NT2/D1 (cell line): ENCODE data around the gene METAP1.
"Not testable (repeated sequence)": the region's sequence is repeated elsewhere in the genome, so short reads cannot be mapped to it uniquely, and the experiment has no call there.

Source experiments
- DNase-seq: peaks from one replicate; pipeline ENCODE4 v3.0.0-alpha.2; 2011; ENCODE audit warnings: low read depth, low spot score
- H3K27me3 ChIP-seq: 2 replicates; pipeline ENCODE4 v1.6.0; 2011; ENCODE audit warnings: mild to moderate bottlenecking; ENCODE audit not compliant: insufficient read length, insufficient read depth
- H3K36me3 ChIP-seq: 2 replicates; pipeline ENCODE4 v1.6.1; 2011; ENCODE audit warnings: mild to moderate bottlenecking, low read length, mixed read lengths; ENCODE audit not compliant: insufficient read depth, insufficient read length
- H3K4me1 ChIP-seq: 2 replicates; pipeline ENCODE4 v1.5.1; 2011; ENCODE audit not compliant: insufficient read depth, insufficient read length
- H3K4me3 ChIP-seq: 2 replicates; pipeline ENCODE4 v1.5.1; 2011; ENCODE audit warnings: low read depth; ENCODE audit not compliant: insufficient read length
- H3K9ac ChIP-seq: 2 replicates; pipeline ENCODE4 v1.6.0; 2011; ENCODE audit warnings: low read depth; ENCODE audit not compliant: insufficient read length
- H3K9me3 ChIP-seq: 2 replicates; pipeline ENCODE4 v1.5.1; 2011; ENCODE audit warnings: mild to moderate bottlenecking, low read length; ENCODE audit not compliant: insufficient read depth
- SUZ12 ChIP-seq: IDR thresholded peaks from 2 replicates; pipeline ENCODE4 v1.6.1; 2011; ENCODE audit not compliant: insufficient read length, insufficient read depth; ENCODE audit errors: extremely low read depth
- YY1 ChIP-seq: IDR thresholded peaks from 2 replicates; pipeline ENCODE4 v1.6.1; 2011; ENCODE audit not compliant: insufficient read length, insufficient read depth
- ZNF274 ChIP-seq: IDR thresholded peaks from 2 replicates; pipeline ENCODE4 v1.6.1; 2011; ENCODE audit warnings: mild to moderate bottlenecking, low read depth, low read length

METAP1 gene

DNA sequence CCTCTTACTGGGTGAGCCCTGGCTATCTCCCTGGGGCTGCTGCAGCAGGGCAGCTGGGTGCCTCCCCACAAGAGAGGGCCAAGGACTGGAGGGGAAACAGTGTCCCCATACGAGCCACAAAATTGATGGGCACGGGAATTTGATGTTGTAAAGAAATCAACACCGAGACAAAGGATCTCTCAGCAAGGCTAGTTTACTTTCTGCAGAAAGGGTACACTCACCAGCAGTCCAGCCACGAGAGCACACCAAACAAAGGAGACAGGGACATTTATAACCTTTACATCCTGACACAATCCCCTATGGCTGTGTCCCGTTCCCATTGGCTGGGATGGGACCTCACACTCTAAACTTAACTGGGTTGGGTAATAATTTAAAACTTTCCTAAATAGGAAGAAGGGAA lies 25.9 kb downstream of the METAP1 start:
- peaks cover 7% of the 10 kb centered on the region for H3K36me3 ChIP-seq
- H3K4me3 ChIP-seq = no peak overlapping the region
- H3K4me1 ChIP-seq = no peaks in the 10 kb centered on the region
- H3K9me3 ChIP-seq = peaks cover 47% of the 10 kb centered on the region; the same call in 1 of the 2 replicates
- H3K9ac ChIP-seq = no peak overlapping the region
- no peaks in the 10 kb centered on the region for H3K27me3 ChIP-seq
- TF ChIP-seq ZNF274 = no peak
- no peak for TF ChIP-seq SUZ12
- TF ChIP-seq YY1 = no peak
- DNase-seq = no peak

DNA sequence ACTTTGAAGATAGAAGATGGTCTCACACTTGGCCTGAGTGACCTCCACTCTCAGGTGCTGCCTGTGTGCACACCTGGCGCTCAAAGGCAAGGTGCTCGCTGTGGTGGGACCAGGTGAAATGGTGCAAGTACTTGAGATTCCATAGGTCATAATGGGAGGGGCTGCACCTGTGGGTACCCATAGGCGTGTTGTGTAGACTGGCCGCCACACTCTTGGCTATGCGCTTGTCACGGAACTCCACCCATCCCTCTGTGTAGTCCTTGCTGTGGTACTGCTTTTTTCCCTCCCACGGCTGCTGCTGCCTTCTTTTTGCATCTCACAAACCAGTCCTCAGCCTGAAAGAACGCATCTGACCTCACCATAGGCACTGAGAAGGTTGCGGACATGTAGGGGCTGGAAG lies 27.0 kb downstream of the METAP1 start:
- no peak for TF ChIP-seq SUZ12
- Histone ChIP-seq H3K9me3 (peaks cover 47% of the 10 kb centered on the region; the same call in 1 of the 2 replicates), H3K36me3 (peaks cover 7% of the 10 kb centered on the region), H3K9ac (no peak overlapping the region), H3K4me1 (no peaks in the 10 kb centered on the region), H3K4me3 (no peak overlapping the region), H3K27me3 (no peaks in the 10 kb centered on the region)
- no peak for DNase-seq

DNA sequence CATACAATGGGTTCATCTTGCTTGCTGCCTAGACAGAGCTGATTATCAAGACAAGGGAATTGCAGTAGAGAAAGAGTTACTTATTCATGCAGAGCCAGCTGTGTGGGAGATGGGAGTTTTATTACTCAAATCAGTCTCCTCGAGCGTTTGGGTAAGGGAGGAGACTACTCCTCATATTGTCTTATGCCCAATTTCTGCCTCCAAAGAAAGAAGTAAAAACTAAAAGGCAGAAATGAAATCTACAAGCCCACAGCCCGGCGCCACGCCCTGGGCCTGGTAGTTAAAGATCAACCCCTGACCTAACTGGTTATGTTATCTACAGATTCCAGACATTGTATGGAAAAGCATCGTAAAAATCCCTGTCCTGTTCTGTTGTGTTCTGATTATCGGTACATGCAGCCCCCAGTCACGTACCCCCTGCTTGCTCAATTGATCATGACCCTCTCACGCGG lies 28.3 kb downstream of the METAP1 start:
- not testable (repeated sequence) for DNase-seq, H3K9ac ChIP-seq, H3K4me1 ChIP-seq, H3K36me3 ChIP-seq, H3K4me3 ChIP-seq, H3K27me3 ChIP-seq
- peaks cover 42% of the 10 kb centered on the region; the same call in 1 of the 2 replicates for H3K9me3 ChIP-seq

DNA sequence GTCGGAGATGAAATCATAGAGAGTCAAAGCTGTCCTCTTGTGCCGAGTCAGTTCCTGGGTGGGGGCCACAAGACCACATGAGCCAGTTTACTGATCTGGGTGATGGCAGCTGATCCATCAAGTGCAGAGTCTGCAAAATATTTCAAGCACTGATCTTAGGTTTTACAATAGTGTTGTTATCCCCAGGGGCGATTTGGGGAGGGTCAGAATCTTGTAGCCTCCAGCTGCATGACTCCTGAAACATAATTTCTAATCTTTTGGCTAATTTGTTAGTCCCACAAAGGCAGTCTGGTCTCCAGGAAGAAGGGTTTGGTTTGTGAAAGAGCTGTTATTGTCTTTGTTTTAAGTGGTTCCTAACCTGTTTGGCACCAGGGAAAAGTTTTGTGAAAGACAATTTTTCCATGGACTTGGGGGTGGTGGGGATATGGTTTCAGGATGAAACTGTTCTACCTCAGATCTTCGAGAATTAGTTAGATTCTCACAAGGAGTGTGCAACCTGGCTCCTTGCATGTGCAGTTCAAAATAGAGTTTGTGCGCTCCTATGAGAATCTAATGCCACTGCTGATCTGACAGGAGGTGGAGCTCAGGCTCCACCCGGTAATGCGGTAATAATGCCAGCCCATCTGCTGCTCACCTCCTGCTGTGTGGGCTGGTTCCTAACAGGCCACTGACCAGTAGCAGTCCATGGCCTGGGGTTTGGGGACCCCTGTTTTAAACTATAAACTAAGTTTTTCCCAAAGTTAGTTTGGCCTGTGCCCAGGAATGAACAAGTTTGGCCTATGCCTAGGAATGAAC lies 29.2 kb downstream of the METAP1 start:
- peaks cover 7% of the 10 kb centered on the region for H3K36me3 ChIP-seq
- no peaks in the 10 kb centered on the region for H3K4me1 ChIP-seq
- TF ChIP-seq SUZ12 (no peak), ZNF274 (no peak), YY1 (no peak)
- no peak overlapping the region for H3K9ac ChIP-seq
- H3K4me3 ChIP-seq = no peak overlapping the region
- DNase-seq = no peak
- H3K9me3 ChIP-seq = peaks cover 33% of the 10 kb centered on the region; the same call in 1 of the 2 replicates
- no peaks in the 10 kb centered on the region for H3K27me3 ChIP-seq

DNA sequence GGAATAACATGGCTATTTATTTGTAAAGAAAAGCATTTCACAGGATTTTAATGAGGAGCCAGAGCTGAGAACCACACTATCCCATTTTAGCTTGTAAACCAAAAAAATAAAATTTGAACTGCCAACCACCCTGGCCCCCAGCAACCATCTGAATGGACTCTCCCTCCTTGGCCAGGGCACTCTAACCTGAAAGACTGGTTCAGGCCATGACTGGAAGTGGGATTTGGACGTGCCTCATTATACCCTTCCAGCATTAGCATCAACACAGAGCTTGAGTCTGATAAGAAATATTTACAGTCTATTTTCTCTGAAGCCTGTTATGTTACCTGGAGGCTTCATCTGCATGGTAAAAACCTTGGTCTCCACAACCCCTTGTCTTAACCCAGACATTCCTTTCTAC lies 30.0 kb downstream of the METAP1 start:
- Histone ChIP-seq H3K36me3 (peaks cover 9% of the 10 kb centered on the region), H3K9me3 (peaks cover 25% of the 10 kb centered on the region; the same call in 1 of the 2 replicates), H3K4me3 (no peak overlapping the region), H3K27me3 (no peaks in the 10 kb centered on the region), H3K9ac (no peak overlapping the region), H3K4me1 (no peaks in the 10 kb centered on the region)
- DNase-seq = no peak
- no peak for TF ChIP-seq ZNF274
- no peak for TF ChIP-seq SUZ12
- TF ChIP-seq YY1 = no peak

DNA sequence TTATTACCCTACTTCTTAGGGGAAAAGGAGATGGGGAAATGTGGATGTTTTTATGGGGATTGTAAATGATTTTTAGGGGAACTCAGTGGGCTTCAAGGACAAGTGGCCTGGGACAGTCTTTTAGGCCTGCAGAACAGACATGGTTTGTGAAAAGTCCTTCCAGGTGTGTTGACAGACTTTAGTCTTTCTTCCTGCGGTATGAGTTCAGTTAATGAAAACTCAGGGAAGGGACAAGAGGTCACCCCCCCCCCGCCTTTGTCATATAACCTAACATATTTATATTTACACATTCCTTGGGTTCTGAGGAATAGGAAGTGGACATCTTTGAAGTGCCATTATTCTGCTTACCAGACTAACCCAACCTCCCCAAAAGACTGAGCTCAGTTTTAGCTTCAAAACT lies 31.8 kb downstream of the METAP1 start:
- no peaks in the 10 kb centered on the region for H3K27me3 ChIP-seq
- TF ChIP-seq YY1 (no peak), ZNF274 (no peak), SUZ12 (no peak)
- H3K36me3 ChIP-seq = peaks cover 12% of the 10 kb centered on the region
- peaks cover 7% of the 10 kb centered on the region; the same call in 1 of the 2 replicates for H3K9me3 ChIP-seq
- no peaks in the 10 kb centered on the region for H3K4me1 ChIP-seq
- no peak overlapping the region for H3K9ac ChIP-seq
- DNase-seq = no peak
- H3K4me3 ChIP-seq = no peak overlapping the region

DNA sequence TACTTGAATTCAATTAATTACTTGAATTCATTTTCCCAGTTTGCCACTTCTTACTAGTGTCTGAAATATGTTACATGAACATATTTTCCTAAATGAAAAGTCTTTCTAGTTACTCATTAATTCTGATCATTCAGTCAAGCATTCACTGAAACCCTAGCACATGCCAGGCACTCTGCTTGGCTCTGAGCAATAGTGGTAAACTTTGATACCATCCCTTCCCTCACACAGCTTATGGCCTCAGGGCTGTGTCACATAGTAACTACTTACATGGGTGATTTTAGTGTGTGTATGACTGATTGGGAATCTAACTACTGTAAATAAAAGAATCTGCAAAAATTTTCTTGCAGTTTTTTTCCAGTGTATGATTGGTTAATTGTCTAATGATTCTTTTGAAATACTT lies 32.7 kb downstream of the METAP1 start:
- no peak for DNase-seq
- Histone ChIP-seq H3K36me3 (peaks cover 6% of the 10 kb centered on the region), H3K4me1 (no peaks in the 10 kb centered on the region), H3K4me3 (no peak overlapping the region), H3K27me3 (no peaks in the 10 kb centered on the region), H3K9me3 (no peaks in the 10 kb centered on the region; the same call in 1 of the 2 replicates), H3K9ac (no peak overlapping the region)
- TF ChIP-seq ZNF274 = no peak
- no peak for TF ChIP-seq SUZ12
- TF ChIP-seq YY1 = no peak
